ENCODE results near the gene TGIF2. TPM values are rescaled to one million over a fixed set of nuclear protein-coding genes. Genes with fewer than 3 reads are reported as not detected.

TGIF2 gene
- total and polyA plus RNA-seq, 2 of the 13 experiments (the other 11 are each of a cell fraction or from before 2014, with no cell fraction given): 41.3 to 53.9 TPM

DNA sequence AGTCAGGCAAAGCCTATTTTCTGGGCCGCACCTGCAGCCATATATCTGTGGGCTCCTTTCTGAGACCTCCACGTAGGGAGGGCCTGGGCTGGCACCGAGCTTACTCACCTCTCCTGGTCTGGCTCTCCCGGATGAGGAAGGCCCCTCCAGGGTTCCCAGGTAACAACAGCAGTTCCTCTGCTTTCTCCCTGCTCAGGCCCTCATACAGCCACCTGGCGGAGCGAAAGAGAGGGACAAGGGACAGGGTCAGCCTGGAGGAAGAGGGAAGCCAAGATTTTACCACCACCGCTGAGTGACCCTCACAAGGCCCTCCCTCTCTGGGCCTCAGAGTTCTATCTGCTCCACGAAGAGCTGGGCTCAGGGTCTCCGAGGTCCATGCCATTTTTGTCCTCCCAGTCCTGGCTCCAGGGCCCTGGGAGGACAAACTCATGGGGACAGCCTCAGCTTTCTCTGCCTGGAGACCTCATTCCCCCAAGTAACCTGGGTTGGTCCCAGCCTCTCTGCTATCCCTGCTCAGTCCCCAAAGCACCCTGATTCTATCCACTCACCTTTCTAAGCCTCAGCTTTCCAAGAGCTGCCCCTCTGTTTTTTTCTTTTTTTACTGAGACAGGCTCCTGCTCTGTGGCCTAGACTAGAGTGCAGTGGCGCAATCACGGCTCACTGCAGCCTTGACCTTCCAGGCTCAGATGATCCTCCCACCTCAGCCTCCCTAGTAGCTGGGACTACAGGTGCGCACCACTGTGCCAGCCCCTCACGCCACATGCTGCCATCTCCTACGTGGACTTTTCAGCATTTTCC lies 59.3 kb downstream of the TGIF2 start (continued):
- TF ChIP-seq, protein P1, sequence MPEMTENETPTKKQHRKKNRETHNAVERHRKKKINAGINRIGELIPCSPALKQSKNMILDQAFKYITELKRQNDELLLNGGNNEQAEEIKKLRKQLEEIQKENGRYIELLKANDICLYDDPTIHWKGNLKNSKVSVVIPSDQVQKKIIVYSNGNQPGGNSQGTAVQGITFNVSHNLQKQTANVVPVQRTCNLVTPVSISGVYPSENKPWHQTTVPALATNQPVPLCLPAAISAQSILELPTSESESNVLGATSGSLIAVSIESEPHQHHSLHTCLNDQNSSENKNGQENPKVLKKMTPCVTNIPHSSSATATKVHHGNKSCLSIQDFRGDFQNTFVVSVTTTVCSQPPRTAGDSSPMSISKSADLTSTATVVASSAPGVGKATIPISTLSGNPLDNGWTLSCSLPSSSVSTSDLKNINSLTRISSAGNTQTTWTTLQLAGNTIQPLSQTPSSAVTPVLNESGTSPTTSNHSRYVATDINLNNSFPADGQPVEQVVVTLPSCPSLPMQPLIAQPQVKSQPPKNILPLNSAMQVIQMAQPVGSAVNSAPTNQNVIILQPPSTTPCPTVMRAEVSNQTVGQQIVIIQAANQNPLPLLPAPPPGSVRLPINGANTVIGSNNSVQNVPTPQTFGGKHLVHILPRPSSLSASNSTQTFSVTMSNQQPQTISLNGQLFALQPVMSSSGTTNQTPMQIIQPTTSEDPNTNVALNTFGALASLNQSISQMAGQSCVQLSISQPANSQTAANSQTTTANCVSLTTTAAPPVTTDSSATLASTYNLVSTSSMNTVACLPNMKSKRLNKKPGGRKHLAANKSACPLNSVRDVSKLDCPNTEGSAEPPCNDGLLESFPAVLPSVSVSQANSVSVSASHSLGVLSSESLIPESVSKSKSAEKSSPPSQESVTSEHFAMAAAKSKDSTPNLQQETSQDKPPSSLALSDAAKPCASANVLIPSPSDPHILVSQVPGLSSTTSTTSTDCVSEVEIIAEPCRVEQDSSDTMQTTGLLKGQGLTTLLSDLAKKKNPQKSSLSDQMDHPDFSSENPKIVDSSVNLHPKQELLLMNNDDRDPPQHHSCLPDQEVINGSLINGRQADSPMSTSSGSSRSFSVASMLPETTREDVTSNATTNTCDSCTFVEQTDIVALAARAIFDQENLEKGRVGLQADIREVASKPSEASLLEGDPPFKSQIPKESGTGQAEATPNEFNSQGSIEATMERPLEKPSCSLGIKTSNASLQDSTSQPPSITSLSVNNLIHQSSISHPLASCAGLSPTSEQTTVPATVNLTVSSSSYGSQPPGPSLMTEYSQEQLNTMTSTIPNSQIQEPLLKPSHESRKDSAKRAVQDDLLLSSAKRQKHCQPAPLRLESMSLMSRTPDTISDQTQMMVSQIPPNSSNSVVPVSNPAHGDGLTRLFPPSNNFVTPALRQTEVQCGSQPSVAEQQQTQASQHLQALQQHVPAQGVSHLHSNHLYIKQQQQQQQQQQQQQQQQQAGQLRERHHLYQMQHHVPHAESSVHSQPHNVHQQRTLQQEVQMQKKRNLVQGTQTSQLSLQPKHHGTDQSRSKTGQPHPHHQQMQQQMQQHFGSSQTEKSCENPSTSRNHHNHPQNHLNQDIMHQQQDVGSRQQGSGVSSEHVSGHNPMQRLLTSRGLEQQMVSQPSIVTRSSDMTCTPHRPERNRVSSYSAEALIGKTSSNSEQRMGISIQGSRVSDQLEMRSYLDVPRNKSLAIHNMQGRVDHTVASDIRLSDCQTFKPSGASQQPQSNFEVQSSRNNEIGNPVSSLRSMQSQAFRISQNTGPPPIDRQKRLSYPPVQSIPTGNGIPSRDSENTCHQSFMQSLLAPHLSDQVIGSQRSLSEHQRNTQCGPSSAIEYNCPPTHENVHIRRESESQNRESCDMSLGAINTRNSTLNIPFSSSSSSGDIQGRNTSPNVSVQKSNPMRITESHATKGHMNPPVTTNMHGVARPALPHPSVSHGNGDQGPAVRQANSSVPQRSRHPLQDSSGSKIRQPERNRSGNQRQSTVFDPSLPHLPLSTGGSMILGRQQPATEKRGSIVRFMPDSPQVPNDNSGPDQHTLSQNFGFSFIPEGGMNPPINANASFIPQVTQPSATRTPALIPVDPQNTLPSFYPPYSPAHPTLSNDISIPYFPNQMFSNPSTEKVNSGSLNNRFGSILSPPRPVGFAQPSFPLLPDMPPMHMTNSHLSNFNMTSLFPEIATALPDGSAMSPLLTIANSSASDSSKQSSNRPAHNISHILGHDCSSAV (CRISPR knock-in tag; IDR thresholded peaks at IDR 0.05; ENCODE audit: borderline replicate concordance): no peak
- TF ChIP-seq ERF (CRISPR knock-in tag; IDR thresholded peaks at IDR 0.05) (0 out of 2 replicates have a peak, but pooled peaks have one; percentile 17), NCOA1 (CRISPR knock-in tag; IDR thresholded peaks at IDR 0.05) (peak; percentile 92), ARNT2 (CRISPR knock-in tag; IDR thresholded peaks at IDR 0.05; ENCODE audit: low read depth) (no peak; the same call in 1 of the 2 replicates), ZNF782 (CRISPR knock-in tag; IDR thresholded peaks at IDR 0.05; ENCODE audit: borderline replicate concordance) (peak; percentile 65; the same call in 1 of the 2 replicates), FOXM1 (CRISPR knock-in tag; IDR thresholded peaks at IDR 0.05) (no peak), SRSF4 (IDR thresholded peaks at IDR 0.05; ENCODE audit: low read depth, low read length, poor library complexity, severe bottlenecking) (no peak), HNRNPLL (IDR thresholded peaks at IDR 0.05; ENCODE audit: low read depth, low read length, poor library complexity, severe bottlenecking) (no peak), KAT2B (IDR thresholded peaks at IDR 0.05; ENCODE audit: borderline replicate concordance, low read depth, low read length) (no peak), PITX1 (CRISPR knock-in tag; IDR thresholded peaks at IDR 0.05) (no peak; the same call in 1 of the 2 replicates), TRIM24 (CRISPR knock-in tag; IDR thresholded peaks at IDR 0.05) (no peak), ATRX (CRISPR knock-in tag; IDR thresholded peaks at IDR 0.05; ENCODE audit: borderline replicate concordance) (0 out of 2 replicates have a peak, but pooled peaks have one; percentile 25)
- TF ChIP-seq, protein P2, sequence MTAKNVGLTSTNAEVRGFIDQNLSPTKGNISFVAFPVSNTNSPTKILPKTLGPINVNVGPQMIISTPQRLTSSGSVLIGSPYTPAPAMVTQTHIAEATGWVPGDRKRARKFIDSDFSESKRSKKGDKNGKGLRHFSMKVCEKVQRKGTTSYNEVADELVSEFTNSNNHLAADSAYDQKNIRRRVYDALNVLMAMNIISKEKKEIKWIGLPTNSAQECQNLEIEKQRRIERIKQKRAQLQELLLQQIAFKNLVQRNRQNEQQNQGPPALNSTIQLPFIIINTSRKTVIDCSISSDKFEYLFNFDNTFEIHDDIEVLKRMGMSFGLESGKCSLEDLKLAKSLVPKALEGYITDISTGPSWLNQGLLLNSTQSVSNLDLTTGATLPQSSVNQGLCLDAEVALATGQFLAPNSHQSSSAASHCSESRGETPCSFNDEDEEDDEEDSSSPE (CRISPR knock-in tag; IDR thresholded peaks at IDR 0.05): peak; percentile 34; the same call in 1 of the 2 replicates
- TF ChIP-seq, protein P3, sequence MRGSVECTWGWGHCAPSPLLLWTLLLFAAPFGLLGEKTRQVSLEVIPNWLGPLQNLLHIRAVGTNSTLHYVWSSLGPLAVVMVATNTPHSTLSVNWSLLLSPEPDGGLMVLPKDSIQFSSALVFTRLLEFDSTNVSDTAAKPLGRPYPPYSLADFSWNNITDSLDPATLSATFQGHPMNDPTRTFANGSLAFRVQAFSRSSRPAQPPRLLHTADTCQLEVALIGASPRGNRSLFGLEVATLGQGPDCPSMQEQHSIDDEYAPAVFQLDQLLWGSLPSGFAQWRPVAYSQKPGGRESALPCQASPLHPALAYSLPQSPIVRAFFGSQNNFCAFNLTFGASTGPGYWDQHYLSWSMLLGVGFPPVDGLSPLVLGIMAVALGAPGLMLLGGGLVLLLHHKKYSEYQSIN (CRISPR knock-in tag; IDR thresholded peaks at IDR 0.05; ENCODE audit: borderline replicate concordance): no peak
